HEK293 (cell line): ENCODE measurements around the gene IGF2R.

Experiments used
- CTCF ChIA-PET: fragments of 350-600 bp; formaldehyde crosslinking; extraction: SDS; loops from one replicate; lab custom pipeline; 2021; ENCODE audit warnings: antibody characterized with exemption; lab: Yijun Ruan, JAX
- POLR2A ChIA-PET: fragments of 300-600 bp; formaldehyde crosslinking; extraction: SDS; loops from one replicate; lab custom pipeline; 2020; ENCODE audit warnings: antibody characterized with exemption, inconsistent platforms; lab: Yijun Ruan, JAX
- H3K27ac ChIP-seq: fragments of 200-500 bp; sonication (Bioruptor generic); 2 replicates; pipeline ENCODE4 v1.5.1; 2014; ENCODE audit warnings: low read depth, low read length, control low read depth, inconsistent platforms; ENCODE audit errors: extremely low read depth
- H3K36me3 ChIP-seq, 2 experiments: fragments of 200-500 bp in 1 of 2; sonication (Bioruptor generic) in 1 of 2; 1 replicate in 1 of 2; 2 replicates in 1 of 2; pipeline ENCODE4 v1.5.1; 2014 to 2017; ENCODE audit warnings: inconsistent platforms in 2 of 2, low read length in 2 of 2; ENCODE audit not compliant: control insufficient read depth in 2 of 2, insufficient read depth in 1 of 2
- H3K4me1 ChIP-seq: fragments of 200-500 bp; sonication (Bioruptor generic); 2 replicates; pipeline ENCODE4 v1.5.1; 2014; ENCODE audit warnings: mild to moderate bottlenecking, low read length, inconsistent platforms; ENCODE audit not compliant: control insufficient read depth, insufficient read depth
- H3K4me3 ChIP-seq: 2 replicates; pipeline ENCODE4 v1.5.1; 2011; ENCODE audit warnings: low read depth, mild to moderate bottlenecking, control low read depth, low read length, moderate library complexity
- H3K9me3 ChIP-seq: fragments of 200-500 bp; sonication (Bioruptor generic); 2 replicates; pipeline ENCODE4 v1.5.1; 2014; ENCODE audit warnings: low read depth, low read length, inconsistent platforms; ENCODE audit not compliant: control insufficient read depth, insufficient read depth
- CTCF ChIP-seq: fragments of 450-650 bp; formaldehyde crosslinking; IDR thresholded peaks from 2 replicates; pipeline ENCODE4 v1.5.1; 2016; ENCODE audit warnings: missing biosample characterization, missing genetic modification characterization
- GLI2 ChIP-seq: fragments of 450-650 bp; formaldehyde crosslinking; IDR thresholded peaks from 2 replicates; pipeline ENCODE4; 2017; ENCODE audit warnings: missing biosample characterization, missing genetic modification characterization, low read depth, borderline replicate concordance
- OSR2 ChIP-seq: fragments of 450-650 bp; formaldehyde crosslinking; IDR thresholded peaks from 2 replicates; pipeline ENCODE4 v1.5.1; 2016; ENCODE audit warnings: missing biosample characterization, missing genetic modification characterization
- PRDM6 ChIP-seq: fragments of 450-650 bp; formaldehyde crosslinking; IDR thresholded peaks from 2 replicates; pipeline ENCODE4 v1.5.1; 2017; ENCODE audit warnings: missing biosample characterization, missing genetic modification characterization
- RBAK ChIP-seq: fragments of 450-650 bp; formaldehyde crosslinking; IDR thresholded peaks from 2 replicates; pipeline ENCODE4 v1.5.1; 2016; ENCODE audit warnings: missing biosample characterization, missing genetic modification characterization
- SCRT1 ChIP-seq: fragments of 450-650 bp; formaldehyde crosslinking; IDR thresholded peaks from 2 replicates; pipeline ENCODE4 v1.5.1; 2016; ENCODE audit warnings: missing biosample characterization, missing genetic modification characterization, borderline replicate concordance
- ZBTB44 ChIP-seq: fragments of 450-650 bp; IDR thresholded peaks from 2 replicates; pipeline ENCODE4 v1.5.1; 2018; ENCODE audit warnings: missing biosample characterization, mild to moderate bottlenecking, missing genetic modification characterization
- ZNF155 ChIP-seq: fragments of 450-650 bp; formaldehyde crosslinking; IDR thresholded peaks from 2 replicates; pipeline ENCODE4 v1.5.1; 2016; ENCODE audit warnings: missing biosample characterization, missing genetic modification characterization
- ZNF24 ChIP-seq: fragments of 450-650 bp; formaldehyde crosslinking; IDR thresholded peaks from 2 replicates; pipeline ENCODE4 v1.5.1; 2016; ENCODE audit warnings: missing biosample characterization, missing genetic modification characterization
- ZNF280D ChIP-seq: fragments of 450-650 bp; formaldehyde crosslinking; IDR thresholded peaks from 2 replicates; pipeline ENCODE4 v1.5.1; 2016; ENCODE audit warnings: missing biosample characterization, missing genetic modification characterization
- ZNF302 ChIP-seq: fragments of 450-650 bp; formaldehyde crosslinking; IDR thresholded peaks from 2 replicates; pipeline ENCODE4 v1.5.1; 2016; ENCODE audit warnings: missing biosample characterization, missing genetic modification characterization, low read depth
- ZNF433 ChIP-seq: fragments of 450-650 bp; formaldehyde crosslinking; IDR thresholded peaks from 2 replicates; pipeline ENCODE4 v1.5.1; 2016; ENCODE audit warnings: missing biosample characterization, missing genetic modification characterization, low read depth
- ZNF48 ChIP-seq: fragments of 450-650 bp; formaldehyde crosslinking; IDR thresholded peaks from 2 replicates; pipeline ENCODE4 v1.5.1; 2016; ENCODE audit warnings: missing biosample characterization, missing genetic modification characterization
- ZNF510 ChIP-seq: fragments of 450-650 bp; formaldehyde crosslinking; IDR thresholded peaks from 2 replicates; pipeline ENCODE4 v1.5.1; 2018; ENCODE audit warnings: mild to moderate bottlenecking, missing genetic modification characterization, missing biosample characterization; ENCODE audit not compliant: insufficient replicate concordance
- ZNF596 ChIP-seq: fragments of 450-650 bp; IDR thresholded peaks from 2 replicates; pipeline ENCODE4 v1.5.0; 2018; ENCODE audit warnings: missing biosample characterization, mild to moderate bottlenecking, missing genetic modification characterization, moderate library complexity

Gene IGF2R

GRCh38 chr6:160022793-160023192, 53.9 kb downstream of the IGF2R start:
- CTCF ChIA-PET, result no interaction called here
- H3K27ac ChIP-seq, result no peak overlapping the region
- peaks cover 0 to 47% of the 10 kb centered on the region in 2 experiments; a peak in 1 of 3 replicates for H3K36me3 ChIP-seq
- H3K4me1 ChIP-seq, result no peaks in the 10 kb centered on the region
- POLR2A ChIA-PET, result no interaction called here
- no peaks in the 10 kb centered on the region for H3K9me3 ChIP-seq
- H3K4me3 ChIP-seq, result no peak overlapping the region
- TF ChIP-seq ZNF155 (tag by site-specific recombination), result no peak
- TF ChIP-seq, all 188 proteins: peak for 0

GRCh38 chr6:160024152-160024551, 55.3 kb downstream of the IGF2R start:
- no peak overlapping the region for H3K27ac ChIP-seq
- H3K36me3 ChIP-seq, result peaks cover 3 to 59% of the 10 kb centered on the region in 2 experiments; a peak in 2 of 3 replicates
- ChIA-PET CTCF (interaction anchor here (1.2 kb wide), 1 partner anchor 169 kb away, joined by 3 read pairs; no protein-coding TSS in a partner anchor), POLR2A (no interaction called here)
- no peak overlapping the region for H3K4me3 ChIP-seq
- TF ChIP-seq ZNF280D (tag by site-specific recombination) (no peak), ZNF302 (tag by site-specific recombination) (no peak), OSR2 (tag by site-specific recombination) (no peak), ZNF24 (no peak), CTCF (tag by site-specific recombination) (no peak), ZNF596 (tag by site-specific recombination) (no peak), RBAK (tag by site-specific recombination) (no peak), PRDM6 (no peak), GLI2 (tag by site-specific recombination) (no peak), ZNF433 (tag by site-specific recombination) (no peak), ZNF510 (tag by site-specific recombination) (no peak), ZBTB44 (tag by site-specific recombination) (no peak), SCRT1 (tag by site-specific recombination) (no peak), ZNF48 (no peak)
- no peaks in the 10 kb centered on the region for H3K9me3 ChIP-seq
- no peaks in the 10 kb centered on the region for H3K4me1 ChIP-seq
